ENCODE data around the gene TNS3. TPM values are rescaled to one million over a fixed set of nuclear protein-coding genes. Genes with fewer than 3 reads are reported as not detected.

TNS3 gene
- total RNA-seq, 1 donor from 2014 or later, result 47.2 TPM

DNA sequence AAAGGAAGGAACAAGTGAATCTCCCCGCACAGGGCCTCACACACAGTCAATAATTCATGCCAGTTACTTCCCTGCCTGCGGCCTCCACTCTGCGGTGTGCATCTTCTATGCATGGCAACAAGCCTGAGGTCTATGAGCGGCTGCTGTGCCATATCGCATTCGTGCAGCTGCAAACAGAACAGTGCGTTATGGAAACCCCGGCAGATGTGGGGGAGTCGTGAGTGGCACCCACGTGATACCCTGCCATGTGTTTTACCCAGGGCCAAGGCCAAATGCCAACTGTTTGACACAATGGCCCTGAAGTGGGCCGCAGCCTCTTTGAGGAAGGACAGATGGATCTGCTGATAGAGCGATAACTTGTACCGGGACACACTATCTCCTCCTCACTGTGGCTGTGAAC is 13.4 kb downstream of the TNS3 start:
- ATAC-seq, result no peak

DNA sequence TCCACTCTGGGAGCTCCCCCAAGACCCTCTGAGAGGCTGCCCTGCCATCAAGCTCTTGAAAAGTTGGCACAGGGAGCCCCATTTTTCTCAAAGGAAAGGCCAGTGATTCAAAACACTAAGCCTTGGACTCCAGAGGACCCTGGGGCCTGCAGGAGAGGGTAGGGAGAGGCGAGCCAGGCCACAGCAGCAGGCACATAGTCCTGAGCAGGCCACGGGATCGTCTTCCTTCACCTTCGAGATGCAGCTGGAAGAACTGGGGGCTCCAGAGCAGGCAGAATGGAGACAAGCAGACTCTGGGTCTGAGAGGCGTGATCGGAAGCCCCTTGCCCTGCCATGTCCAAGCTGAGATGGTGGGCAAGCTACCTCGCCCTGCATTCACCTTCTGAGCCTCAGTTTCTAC is 13.9 kb downstream of the TNS3 start:
- DNase-seq (ENCODE audit: low spot score) (no peak), ATAC-seq (no peak)

More for the DNA sequence above, 13.4 kb downstream of the TNS3 start:
- DNase-seq (ENCODE audit: low spot score), result no peak

DNA sequence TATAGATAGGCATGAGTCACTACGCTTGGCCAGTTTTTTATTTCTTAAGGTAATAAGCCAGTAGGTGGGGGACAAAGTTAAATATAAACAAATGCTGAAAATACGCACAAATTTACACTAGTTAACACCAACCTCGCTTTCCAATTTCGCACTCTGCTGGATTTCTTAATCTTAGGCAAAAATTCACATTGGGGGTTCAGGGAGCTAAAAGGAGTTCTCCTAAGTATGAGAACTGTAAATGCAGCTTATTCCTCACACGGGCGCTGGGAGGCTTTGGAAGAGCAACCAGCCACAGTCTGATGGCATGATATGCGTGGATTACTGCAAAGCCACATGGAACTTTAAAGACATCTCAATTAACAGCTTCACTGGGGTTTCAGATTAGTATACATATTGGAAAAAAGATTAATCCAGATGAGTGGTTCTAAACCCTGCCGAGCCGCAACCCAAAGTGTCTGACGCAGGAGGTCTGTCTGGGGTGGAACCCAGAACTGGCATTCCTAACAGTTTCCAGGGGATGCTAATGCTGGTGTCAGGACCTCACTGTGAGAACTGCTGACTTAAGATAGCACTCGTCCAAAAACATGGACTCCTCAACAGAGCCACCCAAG is 16.2 kb downstream of the TNS3 start:
- DNase-seq (ENCODE audit: low spot score) (no peak), ATAC-seq (no peak)

DNA sequence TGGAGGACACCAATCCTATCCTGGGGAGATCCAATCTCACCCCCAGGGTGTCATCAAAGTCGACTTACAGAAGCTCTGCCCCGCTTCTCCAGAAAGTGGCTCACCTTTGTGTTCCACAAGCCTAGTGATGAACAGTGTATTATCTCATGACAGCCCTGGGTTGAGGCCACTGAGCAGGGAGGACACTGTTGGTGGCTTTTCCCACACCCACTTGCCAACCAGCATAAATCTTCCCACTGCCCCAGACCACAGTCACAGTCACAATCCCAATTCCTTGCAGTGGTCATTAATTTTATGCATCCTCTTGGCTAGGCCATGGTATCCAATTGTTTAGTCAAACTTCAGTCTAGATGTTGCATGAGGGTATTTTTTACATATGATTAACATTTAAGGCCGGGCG is 18.4 kb downstream of the TNS3 start:
- no peak for DNase-seq (ENCODE audit: low spot score)
- no peak for ATAC-seq

DNA sequence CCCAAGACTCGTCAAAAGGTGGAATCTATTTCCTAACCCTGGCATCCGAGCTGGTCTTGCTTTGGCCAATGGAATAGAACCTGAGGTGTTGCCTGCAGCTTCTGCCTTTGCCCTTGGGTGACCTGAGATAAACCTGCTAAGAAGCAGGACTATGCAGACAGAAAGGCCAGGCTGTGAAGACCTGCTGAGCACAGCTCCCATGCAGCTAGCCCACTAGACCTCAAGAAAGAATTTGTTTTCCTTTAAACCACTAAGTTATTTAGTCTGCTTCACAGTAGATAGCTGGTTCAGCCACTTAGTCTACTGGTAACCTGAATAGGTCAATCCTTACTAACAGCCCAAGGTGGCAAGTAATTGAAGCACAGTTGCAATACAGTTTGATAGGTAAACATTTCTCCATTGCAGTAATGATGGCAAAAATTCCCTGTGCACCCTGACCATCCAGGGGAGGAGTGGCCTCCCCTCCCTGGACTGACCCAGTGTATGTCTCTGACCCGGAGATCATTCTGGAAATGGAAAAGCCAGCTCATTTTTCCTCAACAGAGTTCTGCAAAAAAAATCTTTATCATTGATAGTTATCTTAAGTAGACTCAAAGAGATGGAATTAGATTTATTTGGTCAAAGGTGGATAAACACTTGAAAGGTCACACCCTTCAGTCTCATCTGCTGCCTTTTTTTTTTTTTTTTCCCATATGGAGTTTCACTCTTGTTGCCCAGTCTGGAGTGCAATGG is 20.0 kb downstream of the TNS3 start:
- ATAC-seq (peak; percentile 77), DNase-seq (ENCODE audit: low spot score) (no peak)

DNA sequence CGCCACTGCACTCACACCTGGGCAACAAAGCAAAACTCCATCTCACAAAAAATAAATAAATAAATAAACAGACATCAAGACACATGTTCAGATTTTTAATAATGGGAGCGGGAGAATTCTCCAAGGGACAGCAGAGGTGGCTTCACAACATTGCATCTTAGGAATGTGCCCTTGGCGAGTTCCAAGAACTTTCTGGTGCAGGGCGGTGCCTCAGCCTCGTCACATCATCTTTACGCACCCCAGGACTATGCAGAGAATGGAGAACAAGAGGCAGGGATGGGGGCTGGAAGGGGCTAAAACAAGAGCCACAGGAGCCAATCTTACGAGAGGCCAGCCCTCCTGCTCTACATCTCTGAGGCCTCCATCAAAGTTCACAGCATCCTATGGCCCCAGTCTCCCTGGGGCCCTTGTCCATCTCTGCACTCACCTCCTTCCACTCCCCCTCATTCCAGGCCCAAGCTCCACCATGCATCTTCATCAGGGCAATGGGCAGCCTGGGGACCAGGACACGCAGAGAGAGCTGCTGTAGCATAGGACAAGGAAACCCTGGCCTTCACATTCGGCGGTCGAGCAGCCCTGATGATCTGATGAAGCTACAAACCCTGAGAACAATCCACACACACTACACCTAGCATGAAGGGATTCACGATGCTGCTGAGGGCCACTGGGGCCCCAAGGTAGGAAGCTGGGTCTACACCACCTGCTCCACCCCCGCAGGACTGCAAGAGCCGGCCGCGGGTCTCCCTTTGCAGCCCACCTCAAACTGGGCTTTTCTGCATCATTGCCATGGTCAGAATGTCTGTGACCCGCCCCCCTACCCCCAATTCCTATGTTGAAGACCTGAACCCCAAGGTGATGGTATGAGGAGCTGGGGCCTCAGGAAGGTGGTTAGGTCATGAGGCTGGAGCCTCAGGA is 22.3 kb downstream of the TNS3 start:
- DNase-seq (ENCODE audit: low spot score) (no peak), ATAC-seq (no peak)

DNA sequence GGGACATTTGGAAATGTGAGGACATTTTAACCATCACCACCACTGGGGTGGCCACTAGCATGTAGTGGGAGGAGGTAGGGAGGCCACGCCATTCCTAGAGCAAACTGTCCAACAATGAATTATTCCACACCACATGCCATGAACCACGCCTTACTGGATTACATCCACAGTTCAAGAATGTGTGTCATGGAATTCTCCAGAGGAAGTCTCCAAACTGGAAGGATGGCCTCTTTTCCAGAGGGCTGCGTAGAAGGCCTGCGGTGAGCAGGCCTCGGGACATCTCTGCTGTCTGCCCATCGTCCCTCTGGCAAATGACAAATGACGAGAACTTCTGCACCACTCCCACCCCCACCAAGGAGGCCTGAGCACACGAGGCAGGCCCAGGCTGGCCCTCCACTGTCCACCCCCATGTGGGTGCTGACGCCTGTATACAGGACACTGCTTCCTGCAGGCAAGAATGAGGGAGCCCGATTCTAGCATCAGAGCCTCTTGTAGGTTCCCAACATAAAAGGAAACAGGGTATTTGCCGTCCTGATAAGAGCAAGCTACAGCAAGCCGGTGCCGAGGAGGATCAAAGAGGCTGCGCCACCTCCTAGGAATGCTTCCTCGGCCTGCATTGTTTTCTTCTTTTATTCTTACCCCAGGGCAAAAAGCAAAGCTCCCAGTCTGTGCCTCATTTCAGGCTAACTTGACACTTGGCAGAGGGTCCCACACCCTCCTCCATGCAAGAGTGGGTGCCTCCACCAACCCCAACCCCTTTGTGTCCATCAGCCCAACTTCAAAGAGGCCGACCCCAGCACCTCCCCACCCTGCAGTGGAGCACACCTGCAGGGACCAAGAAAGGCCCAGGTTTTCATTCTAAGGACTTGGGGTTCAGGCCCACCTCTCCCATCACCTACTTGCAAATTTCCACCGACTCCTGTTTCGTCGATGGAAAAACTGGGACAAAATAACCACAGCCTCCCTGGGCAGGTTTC is 23.9 kb downstream of the TNS3 start:
- DNase-seq (ENCODE audit: low spot score) (no peak), ATAC-seq (peak; percentile 22)

DNA sequence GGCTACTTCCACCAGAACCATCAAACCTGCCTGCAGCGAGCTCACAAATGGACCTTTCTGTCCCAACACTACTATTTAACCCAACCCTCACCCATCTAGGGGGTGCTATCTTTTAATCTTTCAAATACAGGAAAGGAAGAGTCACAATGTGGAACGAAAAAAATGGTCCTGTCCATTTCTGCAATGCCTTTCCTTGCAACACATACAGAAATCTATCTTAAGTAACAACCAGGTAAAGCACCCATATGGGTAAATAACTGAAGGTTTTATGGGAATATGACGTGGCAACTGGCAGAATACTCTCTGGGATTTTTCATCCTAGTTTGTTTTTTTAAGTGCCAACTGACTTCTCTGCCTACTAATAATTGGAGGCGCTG is 24.6 kb downstream of the TNS3 start:
- DNase-seq (ENCODE audit: low spot score) (no peak), ATAC-seq (no peak)

DNA sequence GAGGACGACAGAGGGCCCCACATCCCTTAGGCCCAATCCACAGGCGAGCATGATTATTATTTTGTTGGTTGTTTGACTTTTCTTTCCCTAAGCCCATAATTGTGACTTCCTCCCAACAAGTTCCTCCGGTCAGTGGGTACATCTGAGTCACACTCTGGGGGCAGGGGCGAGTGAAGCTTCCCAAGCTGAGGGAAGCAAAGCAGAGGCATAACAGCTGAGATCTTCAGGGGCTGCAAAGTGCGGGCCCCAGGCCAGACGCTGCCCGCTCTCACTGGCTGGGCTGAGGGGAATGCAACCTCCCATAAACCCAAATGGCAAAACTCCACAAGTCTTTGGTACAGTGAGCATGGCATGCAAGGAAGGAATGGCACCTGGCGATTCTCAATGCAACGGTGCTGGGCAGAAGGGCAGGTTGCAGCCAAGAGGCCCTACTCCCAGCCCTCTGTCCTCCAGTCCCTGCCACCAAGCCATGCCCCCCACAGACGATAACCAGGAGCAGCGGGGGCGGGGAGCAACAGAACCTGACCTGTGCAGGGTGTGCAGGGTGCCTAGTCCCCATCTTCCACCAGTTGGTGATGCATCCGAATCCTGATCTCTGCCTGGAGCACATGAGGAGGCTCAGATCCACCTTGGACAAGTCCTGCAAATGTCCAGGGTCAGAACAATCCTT is 25.3 kb downstream of the TNS3 start:
- DNase-seq (ENCODE audit: low spot score) (no peak), ATAC-seq (peak; percentile 47)

DNA sequence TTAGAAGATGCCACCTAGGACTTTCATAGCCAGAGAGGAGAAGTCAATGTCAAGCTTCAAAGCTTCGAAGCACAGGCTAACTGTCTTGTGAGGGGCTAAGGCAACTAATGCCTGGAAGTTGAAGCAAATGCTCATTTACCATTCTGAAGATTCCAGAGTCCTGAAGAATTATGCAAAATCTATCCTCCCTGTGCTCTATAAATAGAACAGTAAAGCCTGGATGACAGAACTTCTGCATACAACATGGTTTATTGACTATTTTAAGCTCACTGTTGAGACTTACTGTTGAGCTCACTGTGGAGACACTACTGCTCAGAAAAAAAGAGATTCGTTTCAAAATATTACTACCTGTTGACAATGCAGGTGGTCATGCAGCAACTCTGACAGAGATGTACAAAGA is 28.6 kb downstream of the TNS3 start:
- ATAC-seq, result no peak
- DNase-seq (ENCODE audit: low spot score), result no peak

DNA sequence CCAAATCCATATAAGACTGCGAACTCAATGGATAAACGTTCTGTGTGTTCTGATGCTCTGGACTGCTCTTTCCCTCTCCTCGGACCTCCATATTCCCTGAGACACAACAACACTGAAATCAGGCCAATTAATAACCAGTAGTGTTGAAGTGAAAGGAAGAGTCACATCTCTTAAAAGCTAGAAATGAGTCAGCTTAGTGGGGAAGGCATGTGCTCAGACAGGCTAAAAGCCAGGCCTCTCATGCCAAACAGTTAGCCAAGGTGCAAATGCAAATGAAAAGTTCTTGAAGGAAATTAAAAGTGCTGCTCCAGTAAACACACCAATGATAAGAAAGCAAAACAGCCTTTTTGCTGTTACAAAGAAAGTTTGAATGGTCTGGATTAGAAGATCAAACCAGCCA is 29.3 kb downstream of the TNS3 start:
- no peak for ATAC-seq
- no peak for DNase-seq (ENCODE audit: low spot score)

DNA sequence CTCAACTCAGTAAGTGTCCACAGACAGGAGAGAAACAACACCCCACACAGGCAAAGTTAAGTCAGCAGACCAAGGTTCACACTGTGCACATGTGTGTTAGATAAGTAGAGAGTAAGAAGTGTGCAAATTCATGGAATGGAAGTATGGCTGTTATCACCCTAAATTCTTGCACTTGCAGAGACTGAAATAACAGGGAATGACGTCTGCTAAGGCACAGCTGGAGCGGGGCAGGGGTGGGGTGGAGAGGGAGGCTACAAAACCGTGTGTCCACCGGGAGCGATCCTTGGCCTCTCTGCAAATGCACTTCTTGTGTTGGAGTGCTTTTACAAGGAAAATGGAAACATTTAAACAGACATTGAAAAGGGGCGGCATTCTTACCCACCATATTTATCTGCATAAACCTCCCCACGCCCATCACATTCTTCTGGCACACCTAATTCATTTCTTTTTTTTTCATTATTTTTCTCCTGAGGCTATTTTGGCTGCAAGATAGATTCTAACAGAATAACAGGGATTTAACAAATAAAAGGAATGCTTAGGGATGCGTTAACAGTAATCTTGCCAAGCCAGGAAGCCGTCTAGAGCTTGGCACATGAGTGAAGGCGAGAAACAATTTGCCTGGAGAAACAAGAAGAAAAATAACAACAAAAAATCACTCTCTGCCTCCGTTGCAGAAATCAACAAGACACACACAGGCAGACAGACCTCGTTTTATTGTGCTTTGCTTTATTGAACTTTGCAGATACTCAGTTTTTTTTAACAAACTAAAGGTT is 30.1 kb downstream of the TNS3 start:
- DNase-seq (ENCODE audit: low spot score), result no peak

DNA sequence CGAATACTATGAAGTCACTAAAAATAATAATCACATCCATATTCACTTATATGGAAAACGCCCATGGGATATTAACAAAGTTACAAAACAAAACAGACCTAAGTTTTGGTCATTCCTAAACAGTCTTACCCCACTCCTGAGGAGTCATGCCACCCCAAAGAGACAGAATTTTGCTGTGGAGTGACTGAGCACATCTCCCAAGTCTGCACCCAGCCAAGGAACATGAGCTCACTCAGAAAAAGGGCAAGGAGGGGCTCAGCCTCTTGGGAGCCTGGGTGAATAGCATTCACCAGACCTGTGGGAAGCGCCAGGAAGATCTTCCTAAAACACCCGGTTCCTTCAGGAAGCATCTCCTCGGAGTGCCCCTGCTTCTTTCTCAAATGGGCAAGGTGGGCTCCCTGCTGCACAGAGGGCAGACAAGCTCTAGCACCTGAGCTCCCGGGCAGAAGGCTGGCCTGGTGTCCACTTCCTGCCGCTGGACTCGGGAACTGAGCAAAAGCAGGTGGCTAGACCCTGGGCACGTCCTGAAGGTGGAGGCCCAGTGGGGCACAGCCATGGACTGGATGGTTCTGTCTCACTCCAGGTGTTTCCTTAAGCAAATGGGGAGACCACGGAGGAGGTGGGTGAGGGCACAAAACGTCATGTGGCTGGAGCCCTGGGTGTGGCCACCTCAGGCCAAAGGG is 31.0 kb downstream of the TNS3 start:
- ATAC-seq (no peak), DNase-seq (ENCODE audit: low spot score) (no peak)

More for the DNA sequence above, 30.1 kb downstream of the TNS3 start:
- peak; percentile 41 for ATAC-seq

DNA sequence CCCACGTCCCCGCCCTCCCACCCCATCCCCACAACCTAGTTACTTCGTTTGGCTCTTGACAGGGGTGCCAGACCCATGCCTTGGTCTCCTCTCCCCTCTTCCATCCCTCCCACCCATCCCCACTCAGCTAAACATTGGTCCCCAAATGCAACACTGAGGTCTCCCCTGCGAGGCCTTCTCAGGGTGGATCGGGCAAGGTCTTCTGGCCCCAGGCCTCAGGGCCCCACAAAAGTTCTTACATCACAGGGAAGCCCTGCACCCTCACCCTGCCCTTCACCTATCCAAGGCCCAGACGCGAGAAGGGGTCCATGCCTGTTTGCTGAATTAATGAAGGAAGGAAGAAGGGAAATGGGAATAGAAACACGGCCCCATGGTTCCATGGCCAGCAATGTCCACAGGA is 32.0 kb downstream of the TNS3 start:
- no peak for DNase-seq (ENCODE audit: low spot score)
- no peak for ATAC-seq

DNA sequence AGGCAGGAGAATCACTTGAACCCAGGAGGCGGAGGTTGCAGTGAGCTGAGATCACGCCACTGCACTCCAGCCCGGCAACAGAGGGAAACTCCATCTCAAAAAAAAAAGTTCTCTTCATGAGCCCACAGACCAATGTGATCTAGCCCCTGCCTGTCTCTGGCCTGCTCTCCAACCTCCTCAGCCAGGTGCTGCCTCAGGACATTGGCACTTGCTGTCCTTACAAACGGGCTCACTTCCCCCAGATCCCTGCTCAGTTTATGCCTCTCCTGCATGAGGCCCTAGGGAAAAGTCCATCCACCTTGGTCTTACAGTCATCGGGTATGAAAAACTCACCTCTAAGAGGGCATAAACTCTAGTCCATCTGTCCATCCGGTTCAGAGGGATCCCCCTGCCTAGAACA is 32.5 kb downstream of the TNS3 start:
- DNase-seq (ENCODE audit: low spot score), result no peak
- no peak for ATAC-seq

DNA sequence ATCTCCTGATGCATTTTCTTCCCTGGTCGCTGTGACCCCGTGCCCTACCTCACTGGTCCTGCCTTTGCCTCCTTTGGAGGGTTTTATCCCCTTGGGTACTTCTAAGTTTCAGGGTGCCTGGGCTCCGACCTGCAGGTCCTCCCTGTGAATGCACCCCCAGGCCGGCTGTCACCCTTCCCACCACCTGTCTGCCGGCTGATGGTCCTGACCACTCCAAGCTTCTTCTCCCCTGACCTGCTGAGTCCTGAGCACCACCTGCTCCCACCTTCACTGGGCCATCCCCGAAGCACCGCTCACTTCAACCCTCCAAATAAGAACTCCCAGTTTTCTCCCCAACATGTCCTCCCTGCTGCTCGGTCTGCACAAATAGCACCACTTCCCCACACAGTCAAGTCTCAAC is 33.4 kb downstream of the TNS3 start:
- no peak for ATAC-seq
- no peak for DNase-seq (ENCODE audit: low spot score)

DNA sequence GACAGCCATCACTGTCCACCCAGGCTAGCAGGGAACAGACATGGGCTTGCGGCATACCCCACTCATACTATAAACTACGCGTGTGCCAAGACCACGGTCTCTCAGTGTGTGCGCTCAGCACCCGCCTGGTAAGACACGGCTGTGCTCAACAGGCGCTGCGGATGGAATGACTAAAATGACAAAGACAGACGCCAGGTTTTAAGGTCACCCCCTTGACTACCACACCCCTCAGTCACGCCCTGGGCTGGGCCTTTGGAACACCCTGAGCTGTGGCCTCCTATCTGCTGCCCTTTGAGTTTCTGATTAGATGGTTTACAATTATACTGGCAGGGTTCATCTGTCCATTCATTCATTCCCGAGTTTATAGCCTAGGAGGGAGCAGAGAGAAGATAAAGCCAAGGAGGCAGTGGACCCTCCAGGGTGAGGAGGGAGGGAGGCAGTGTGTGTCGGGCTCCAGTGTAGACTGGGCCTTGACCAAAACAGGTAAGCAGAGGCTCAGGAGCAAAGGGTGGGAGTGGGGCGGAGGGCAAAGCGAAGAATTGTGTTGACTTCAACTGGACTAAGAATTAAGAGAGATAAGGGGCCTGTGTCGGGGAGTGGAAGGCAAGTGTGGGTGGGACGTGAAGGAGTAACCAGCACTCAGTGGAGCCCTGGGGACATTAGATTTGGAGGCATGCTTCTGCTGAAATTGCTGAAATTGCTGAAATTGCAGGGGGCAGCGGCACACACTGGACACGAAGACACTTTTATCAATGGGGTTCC is 35.0 kb downstream of the TNS3 start:
- no peak for DNase-seq (ENCODE audit: low spot score)

DNA sequence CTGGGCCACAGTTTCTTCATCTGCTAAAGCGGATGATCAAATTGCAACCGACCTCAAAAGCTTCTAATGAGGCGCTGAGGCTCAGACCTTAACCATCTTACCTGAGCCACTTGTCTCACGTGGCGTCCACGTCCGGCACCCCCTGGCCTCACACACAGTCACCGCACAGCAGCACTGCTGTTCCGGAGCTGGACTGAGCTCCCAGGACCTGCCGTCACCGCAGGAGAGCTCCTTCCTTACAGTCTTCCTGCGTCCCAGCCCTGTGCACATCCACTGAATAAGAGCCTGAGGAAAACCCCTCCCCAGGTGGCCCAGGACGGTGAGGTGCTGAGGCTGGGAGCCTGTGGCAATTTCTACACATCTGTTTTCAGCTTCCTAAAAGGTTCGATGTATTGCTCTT is 35.7 kb downstream of the TNS3 start:
- ATAC-seq, result no peak
- no peak for DNase-seq (ENCODE audit: low spot score)

More for the DNA sequence above, 35.0 kb downstream of the TNS3 start:
- no peak for ATAC-seq
